CD4-positive, alpha-beta T cell treated with Interleukin-15 for 1 hour (primary cell): Measurements from ENCODE around the gene S100A14.
"Not testable (repeated sequence)": the region's sequence is repeated elsewhere in the genome, so short reads cannot be mapped to it uniquely, and the experiment has no call there.

Source experiments
- DNase-seq: peaks from one replicate; pipeline ENCODE4 v3.0.0-alpha.2; 2020

S100A14 gene

DNA sequence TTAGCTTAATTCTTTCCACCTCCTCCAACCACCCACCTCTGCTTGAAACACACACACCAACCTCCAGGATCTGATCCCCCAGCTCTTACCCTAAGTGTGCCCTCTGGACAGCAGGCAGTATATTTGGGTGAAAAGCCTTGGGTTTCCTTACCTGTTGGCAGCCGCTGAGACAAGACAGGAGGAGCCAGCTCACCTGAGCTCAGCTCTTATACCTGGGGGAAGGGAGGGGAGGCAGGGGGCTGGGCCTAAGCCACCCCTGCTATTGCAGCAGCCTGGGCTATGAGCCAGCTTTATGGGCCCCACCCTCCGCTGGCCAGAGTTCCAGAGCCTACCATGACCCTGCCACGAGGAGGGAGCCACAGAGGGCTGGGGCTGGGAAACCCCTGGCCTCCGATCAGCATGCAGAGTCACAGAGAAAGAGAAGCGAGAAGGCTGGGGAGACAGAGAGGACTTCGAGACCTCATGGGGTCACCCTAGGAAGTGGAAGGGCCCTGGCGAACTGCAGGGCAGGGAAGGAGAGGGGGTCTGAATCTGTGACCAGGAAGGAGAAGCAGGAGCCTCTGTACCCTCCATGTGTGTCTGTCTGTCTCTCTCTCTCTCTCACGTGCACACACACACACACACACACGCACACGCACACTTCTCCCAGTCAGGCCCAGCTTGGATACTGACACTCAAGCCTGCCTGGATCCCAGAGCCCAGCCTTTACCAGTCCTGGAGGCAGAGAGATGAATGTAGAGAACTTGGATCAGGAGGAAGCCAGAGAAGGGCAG is at the start of gene S100A14:
Gene S100A14 (minus strand): TSS at position 182 of the 773 bp plus-strand sequence. CDS start 467 bp downstream, outside the sequence.
- DNase-seq, result no peak

DNA sequence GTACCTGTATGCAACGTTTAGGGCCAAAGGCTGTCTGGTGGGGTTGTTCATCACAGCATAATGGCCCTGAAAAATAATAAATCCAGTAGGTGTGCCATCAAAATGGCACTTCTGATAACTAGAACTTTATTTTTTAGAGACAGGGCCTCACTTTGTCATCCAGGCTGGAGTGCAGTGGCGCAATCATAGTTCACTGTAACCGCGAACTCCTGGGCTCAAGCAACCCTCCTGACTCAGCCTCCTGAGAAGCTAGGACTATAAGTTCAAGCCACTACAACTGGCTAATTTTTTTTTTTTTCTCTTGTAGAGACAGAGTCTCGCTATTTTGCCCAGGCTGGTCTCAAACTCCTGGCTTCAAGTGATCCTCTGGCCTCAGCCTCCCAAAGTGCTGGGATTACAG is 47.1 kb upstream of the S100A14 start:
- no peak for DNase-seq

DNA sequence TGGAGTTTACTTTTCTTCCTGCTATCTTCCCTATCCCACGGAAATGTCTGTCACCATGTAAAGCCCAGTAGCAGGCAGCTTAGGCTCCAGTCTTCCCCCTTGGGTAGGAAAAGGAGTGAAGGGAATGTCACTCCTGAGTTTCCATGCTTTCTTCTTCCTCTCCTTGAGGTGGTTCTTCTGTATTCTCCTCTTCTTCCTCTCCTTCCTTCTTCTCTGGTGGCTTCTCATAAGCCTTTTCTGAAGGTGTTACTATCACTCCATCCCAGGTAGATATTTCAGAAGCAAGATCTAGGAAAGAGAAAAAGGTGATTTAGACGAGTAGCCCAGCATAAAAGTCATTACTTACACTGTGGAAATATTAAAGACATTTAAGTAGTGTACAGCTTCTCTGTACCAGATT is 46.1 kb upstream of the S100A14 start:
- DNase-seq, result no peak

- DNase-seq, result no peak
These were observed 45.1 kb upstream of the S100A14 start for GRCh38 chr1:153661111-153661708.

GRCh38 chr1:153659656-153660055 is 43.5 kb upstream of the S100A14 start:
- no peak for DNase-seq

GRCh38 chr1:153659175-153659534 is 43.0 kb upstream of the S100A14 start:
- DNase-seq, result no peak

DNA sequence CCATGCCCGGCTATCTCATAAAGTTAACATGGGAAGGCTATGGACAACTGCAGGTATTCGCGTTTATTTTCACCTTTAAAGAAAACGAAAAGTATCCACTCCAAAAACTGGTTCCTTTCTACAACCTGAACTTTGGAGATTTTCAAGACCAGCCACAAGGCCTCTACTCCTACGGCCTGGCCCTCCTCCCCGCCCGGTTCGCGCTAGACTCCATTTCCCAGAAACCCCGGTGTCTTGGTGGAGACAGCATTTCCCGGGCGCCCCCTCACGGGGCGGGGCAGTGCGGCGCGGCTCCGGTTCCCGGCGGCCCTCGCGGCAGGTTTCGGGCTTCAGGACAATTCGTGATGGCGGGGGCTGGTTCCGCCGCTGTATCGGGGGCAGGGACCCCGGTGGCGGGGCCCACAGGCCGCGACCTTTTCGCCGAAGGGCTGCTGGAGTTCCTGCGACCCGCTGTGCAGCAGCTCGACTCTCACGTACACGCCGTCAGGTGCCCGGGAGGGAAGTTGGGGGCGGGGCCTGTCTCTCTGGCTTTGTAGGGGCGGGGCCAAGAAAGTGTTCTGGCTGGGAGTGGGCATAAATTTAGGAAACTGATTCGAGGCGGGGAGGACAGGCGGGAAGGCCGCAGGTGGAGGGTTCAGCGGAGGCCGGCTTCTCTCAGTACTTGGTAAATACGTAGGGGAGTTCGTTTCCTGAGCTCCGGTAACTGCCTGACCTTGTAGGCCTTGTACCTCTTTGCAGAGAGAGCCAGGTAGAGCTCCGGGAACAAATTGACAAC is 42.5 kb upstream of the S100A14 start, which contains the start of gene SNAPIN:
Gene SNAPIN (plus strand): TSS at position 304 of the 775 bp plus-strand sequence. CDS start 41 bp downstream, at position 345.
- DNase-seq, result peak; percentile 88

- no peak for DNase-seq
These were observed 39.2 kb upstream of the S100A14 start for GRCh38 chr1:153655333-153655732.

GRCh38 chr1:153652805-153653500 is 36.8 kb upstream of the S100A14 start:
- no peak for DNase-seq

GRCh38 chr1:153651771-153652170 is 35.6 kb upstream of the S100A14 start:
- DNase-seq, result no peak

DNA sequence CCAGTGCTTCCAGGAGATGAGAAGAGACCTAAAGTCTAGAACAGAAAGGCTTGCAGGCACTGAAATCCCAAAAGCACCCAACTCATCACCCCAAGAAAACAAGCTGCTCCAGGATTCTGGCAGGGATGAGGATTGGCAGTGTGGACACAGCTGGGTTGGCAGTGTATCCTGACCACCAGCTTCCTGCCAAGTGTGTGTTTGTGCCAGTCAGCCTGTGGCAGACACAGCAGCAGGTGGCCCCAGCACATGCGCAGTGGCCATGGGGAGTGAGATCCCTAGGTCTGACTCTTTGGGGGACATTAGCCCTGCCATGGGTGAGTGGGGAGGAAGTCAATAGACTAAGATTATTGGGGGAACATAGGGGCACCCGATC is 33.7 kb upstream of the S100A14 start:
- no peak for DNase-seq

GRCh38 chr1:153649137-153649862 is 33.2 kb upstream of the S100A14 start:
- DNase-seq, result peak; percentile 33

DNA sequence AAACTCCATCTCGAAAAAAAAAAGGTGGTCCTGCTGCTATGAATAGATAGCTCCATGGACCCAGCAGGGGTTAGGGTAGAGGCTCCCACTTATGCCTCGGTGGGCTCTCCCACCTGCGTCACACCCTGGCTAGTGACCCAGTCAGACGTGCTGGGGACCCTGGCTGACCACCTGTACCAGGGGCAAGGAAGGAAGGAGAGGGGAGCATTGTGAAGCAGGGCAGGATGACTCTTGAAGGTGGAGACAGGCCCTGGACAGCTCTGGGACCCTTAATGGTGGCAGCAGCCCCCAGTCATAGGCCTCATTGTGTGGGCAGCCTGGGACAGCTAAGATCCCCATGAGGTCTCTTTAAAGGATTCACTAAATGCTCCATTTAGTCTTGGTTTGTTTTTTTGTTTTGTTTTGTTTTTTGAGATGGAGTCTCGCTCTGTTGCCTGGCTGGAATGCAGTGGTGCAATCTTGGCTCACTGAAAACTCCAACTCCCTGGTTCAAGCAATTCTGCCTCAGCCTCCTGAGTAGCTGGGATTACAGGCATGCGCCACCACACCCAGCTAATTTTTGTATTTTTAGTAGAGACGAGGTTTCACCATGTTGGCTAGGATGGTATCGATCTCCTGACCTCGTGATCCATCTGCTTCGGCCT is 32.0 kb upstream of the S100A14 start:
- DNase-seq, result no peak

- no peak for DNase-seq
These were observed 31.2 kb upstream of the S100A14 start for GRCh38 chr1:153647346-153647714.

DNA sequence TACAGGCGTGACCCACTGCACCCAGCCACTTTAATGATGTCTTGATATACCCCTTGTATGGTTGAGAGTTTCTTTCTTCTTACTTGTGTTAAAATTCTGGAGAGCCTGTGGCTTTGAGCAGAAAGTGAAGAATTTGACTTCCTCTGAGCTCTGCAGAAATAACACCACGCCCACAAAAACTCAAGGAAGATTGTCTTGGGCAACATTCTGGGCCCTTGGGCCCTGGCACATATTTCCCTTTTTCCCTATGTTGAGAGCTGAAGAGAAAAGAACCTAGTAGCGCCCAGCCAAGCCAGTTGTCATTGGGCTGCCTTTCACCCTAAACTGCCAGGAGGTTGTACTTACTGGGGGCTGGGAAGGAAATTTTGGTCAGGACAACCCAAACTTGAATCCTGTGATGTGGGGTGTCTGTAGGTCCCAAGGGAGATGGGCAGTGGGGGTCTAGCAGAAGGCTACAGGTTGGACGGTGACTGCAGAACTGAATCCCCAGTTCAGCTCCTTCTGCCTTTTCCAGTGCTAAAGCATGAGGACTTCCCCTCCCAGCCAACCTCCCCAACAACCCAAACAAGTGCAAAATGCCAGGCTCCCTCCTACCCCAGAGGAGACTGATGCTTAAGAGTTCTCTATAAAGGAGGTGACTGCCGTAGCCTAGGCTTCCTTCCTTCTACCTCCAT is 30.7 kb upstream of the S100A14 start:
- DNase-seq, result no peak

DNA sequence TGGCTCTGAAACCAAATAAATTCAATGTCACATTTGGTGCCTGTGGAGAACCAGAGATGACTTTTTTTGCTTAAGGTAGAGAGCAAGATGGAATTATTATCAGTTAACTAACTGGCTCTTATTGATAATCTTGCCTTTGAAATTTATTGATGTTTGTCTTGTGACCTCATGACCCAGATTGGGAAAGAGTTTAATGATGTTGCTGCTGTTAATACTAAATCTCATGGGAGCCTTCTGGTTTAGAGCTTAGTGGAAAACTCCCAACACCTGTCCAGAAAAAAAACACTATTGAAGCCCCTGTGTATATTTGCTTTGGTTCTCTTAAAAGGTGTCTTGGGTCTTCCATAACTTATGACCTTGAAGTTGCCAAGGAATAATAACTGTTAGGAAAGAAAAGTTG is 27.7 kb upstream of the S100A14 start:
- no peak for DNase-seq

DNA sequence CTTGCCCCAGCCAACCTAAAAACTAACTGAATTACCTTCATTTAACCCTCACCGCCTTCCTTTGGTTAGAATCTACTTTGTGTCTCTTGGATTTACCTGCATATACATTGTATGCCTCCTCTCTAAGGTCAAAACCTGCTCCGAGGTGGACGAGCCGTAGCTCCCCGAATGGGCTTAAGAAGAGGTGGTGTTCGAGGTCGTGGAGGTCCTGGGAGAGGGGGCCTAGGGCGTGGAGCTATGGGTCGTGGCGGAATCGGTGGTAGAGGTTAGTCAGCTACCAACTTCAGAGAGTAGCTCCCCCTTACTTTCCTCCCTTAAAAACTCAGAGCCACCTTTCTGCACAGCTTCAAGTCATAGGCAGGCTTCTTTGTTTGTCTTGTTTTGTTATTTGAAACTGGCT is 27.0 kb upstream of the S100A14 start:
- no peak for DNase-seq

DNA sequence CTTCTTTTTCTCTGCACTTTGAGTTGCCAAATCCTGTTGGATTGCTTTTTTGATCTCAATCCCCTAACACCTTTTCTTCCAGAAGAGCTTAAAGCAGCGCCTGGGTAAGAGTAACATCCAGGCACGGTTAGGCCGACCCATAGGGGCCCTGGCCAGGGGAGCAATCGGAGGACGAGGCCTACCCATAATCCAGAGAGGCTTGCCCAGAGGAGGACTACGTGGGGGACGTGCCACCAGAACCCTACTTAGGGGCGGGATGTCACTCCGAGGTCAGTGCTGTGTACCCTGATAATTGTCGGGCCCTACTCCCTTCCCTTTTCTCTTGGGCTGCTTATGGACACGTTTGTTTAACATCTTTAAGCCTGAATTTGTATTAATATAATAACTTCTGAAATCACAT is 26.0 kb upstream of the S100A14 start:
- DNase-seq, result no peak

DNA sequence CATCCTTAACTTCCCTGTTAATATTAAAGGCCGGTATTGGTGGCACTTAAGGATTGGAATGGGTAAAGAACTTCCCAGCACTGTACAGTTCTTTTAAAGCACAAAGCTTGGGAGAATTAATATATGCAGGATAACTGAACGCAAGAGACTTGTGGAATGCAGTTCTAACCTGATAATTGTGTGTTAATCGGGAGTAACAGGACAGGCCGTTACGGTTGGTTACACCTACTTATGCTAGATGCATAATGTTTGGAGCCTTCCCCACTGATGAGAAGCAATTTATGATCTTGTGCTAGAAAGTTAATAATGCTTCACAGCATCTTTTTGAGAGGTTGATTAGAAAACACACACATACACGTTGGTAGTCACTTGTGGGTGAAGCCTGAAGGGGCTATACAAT is 24.7 kb upstream of the S100A14 start:
- DNase-seq, result no peak

- not testable (repeated sequence) for DNase-seq
These were observed 24.1 kb upstream of the S100A14 start for GRCh38 chr1:153640213-153640612.

- DNase-seq, result no peak
These were observed 23.2 kb upstream of the S100A14 start for GRCh38 chr1:153639280-153639679.
